Bone marrow (tissue), 2 donors: ENCODE results near the gene SLC41A2.
"Not testable (repeated sequence)": the region's sequence is repeated elsewhere in the genome, so short reads cannot be mapped to it uniquely, and the experiment has no call there.

Source experiments
- DNase-seq, 2 donors: peaks; one replicate each; lab custom pipeline; 2025; lab: John Stamatoyannopoulos, UW

SLC41A2 gene

DNA sequence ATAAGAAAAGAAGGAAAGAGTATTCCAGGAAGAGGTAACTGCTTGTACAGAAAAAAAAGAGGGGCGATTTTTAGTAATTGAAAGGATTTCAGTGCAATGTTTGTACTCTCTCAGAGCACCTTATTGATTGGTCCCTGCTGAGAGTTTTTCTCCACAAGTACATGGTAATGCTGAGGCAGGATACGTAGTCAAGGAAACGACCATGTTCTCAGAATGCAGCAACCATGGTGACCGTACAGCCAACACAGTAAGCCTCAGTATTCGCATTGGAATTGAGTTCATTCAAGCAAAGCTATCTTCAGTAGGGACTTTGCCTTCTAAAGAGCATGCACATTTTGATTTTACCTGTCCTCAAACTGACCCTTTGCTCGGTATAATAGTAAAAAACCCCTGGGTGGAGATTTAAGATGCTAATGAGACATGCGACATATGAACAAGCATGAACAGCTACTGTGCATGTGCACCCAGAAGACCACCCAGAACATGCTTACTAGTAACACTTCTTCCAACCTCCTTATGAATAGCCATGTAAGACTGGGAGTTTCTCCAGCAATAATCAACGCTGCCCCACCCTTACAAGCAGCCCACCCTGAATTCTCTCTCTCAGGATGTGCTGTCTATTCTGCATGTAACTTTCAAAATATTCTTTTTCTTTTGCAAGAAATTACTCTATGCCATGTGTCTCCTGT is 6.2 kb upstream of the SLC41A2 start:
- DNase-seq: no peak

DNA sequence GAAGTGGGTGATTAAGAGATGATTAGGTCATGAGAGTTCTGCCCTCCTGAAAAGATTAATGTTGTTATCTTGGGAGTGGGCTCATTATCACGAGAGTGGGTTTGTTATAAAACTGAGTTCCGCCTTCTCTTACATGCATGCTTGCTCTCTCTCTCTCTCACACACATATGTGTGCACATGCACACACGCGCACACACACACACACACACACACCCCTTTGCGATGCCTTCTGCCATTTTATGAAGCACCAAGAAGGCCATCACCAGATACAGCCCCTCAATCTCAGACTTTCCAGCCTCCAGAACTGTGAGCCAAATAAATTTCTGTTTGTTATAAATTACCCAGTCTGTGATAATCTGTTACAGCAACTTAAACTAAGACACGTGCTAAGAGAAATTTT is 5.7 kb upstream of the SLC41A2 start:
- no peak for DNase-seq

- no peak for DNase-seq
These were observed 2.4 kb upstream of the SLC41A2 start for GRCh38 chr12:104960464-104960863.

DNA sequence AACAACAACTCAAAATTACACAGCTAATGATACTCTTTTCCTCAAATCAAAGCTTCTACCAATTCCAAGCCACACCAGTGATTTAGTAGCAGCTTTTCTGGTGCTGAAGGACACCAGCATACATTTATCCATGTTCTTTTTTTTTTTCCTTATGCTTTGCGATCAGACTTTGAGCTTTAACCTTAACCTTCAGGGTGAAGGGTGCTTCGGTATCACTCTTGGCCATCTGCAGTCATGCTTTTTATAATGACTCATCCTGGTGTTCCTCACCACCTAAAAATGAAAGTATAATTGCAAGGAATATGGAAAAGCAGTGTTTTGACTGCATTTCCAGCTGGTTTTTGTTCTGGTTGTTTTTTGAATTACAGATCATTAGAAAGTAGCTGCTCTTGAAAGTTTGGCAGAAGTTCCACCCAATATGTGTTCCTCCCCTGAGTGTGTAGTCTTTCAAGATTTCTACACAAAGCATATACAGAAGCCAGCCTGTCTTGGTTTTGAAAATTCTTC is 1.3 kb upstream of the SLC41A2 start:
- no peak for DNase-seq

GRCh38 chr12:104958805-104959334 is 780 bp upstream of the SLC41A2 start:
- DNase-seq: no peak

DNA sequence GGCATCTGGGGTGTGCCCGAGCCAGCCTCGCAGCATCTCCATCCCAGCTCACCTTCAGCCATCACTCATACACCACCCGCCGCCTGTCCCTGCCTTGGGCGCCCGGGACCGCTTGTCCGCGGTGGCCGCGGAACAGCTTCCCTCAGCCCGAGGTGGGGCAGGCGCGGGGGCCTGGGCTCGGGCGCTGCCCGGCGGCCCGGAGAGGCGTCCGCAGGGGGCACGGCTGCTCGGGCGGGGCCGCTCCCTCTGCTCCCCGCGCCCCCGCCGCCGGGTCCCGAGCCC is 430 bp downstream of the SLC41A2 start:
- no peak for DNase-seq

DNA sequence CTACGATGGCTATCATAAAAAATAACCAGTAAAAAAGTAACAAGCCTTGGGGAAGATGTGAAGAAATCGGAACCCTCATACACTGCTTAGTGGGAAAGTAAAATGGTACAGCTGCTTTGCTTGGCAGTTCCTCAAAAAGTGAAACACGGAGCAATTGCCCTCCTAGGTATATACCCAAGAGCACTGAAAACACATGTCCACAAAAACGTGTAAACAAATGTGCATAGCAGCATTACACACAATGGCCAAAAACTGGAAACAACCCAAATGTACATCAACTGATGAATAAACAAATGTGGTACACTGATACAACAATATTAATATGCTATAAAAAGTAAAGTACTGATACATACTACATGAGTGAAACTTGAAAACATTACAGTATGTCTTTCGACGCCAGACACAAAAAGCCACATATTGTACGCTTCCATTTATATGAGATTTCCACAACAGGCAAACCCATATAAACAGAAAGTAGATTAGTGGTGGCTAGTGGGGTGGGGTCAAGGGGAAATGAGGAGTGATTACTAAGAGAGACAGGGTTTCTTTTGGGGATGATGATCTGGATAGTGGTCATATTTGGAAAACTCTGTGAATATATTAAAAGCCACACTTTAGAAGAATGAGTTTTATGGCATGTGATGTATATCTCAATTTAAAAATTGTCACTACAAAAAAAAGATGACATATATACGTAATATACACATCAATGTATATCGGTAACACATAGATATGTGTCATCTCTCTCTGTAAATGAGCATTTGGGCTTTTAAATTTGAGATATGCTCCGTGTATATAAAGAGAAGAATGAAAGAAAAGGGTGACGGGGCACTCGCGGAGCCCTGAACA is 996 bp downstream of the SLC41A2 start:
- no peak for DNase-seq

DNA sequence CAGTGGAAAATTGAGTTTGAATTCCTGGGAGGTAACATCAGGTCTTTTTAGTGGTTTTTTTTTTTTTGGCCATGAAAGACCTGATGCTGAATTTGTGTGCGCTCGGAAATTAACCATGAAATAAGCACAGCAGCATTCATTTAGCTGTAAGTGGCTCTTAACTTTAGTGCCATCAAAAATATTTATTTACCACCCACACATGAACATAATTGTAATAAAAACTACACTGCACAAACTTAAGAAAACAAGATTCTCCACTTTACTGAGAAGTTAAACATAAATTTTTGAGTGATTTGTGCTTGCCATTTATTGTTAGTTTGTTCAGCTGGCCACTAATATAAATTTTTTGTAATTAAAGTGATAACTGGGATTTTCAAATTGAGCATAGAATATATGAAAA is 2.4 kb downstream of the SLC41A2 start:
- no peak for DNase-seq

GRCh38 chr12:104953323-104953722 is 4.8 kb downstream of the SLC41A2 start:
- DNase-seq: no peak

DNA sequence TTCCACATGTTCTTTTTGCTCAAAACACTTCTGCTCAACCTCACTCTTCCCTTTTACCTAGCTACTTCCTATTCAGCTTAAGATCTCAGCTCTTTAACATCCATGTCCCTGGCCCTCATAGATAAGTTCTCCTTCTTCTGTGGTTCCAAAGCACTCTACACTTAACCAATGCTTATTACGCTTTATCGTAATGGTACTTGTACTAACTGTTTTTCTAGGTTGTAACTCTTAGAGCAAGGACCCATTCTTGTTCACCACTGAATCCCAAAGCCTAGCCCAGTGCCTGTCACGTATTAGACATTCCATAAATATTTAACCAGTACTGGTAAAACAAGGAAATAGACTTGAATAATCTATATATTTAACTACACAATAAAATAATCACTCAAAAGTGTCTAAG is 5.3 kb downstream of the SLC41A2 start:
- no peak for DNase-seq

- no peak for DNase-seq
These were observed 6.2 kb downstream of the SLC41A2 start for GRCh38 chr12:104951759-104952509.

GRCh38 chr12:104948716-104949115 is 9.4 kb downstream of the SLC41A2 start:
- DNase-seq: not testable (repeated sequence)

- DNase-seq: no peak
These were observed 13.8 kb downstream of the SLC41A2 start for GRCh38 chr12:104944252-104944651.

DNA sequence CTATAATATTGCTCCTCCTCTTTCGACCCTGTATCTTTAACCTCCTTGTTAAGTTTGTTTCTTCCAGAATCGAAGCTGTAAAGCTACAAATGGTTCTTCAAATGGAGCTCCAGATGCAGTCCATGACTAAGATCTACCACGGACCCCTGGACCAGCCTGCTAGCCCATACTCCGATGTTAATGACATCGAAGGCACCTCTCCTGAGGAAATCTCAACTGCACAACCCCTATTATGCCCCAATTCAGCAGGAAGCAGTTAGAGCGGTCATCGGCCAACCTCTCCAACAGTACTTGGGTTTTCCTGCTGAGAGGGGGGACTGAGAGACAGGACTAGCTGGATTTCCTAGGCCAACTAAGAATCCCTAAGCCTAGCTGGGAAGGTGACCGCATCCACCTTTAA is 14.7 kb downstream of the SLC41A2 start:
- DNase-seq: not testable (repeated sequence)

DNA sequence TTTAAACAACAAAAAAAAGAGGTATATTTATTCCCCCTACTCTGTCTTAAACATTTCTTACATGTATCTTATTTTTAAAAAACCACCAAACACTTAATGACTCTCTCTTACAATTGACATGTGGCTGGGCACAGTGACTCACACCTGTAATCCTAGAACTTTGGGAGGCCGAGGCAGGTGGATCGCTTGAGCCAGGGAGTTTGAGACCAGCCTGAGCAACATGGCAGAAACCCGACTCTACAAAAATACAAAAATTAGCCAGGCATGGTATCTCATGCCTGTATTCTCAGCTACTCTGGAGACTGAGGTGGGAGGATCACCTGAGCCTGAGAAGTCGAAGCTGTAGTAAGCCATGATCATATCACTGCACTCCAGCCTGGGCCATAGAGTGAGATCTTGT is 16.0 kb downstream of the SLC41A2 start:
- DNase-seq: no peak

DNA sequence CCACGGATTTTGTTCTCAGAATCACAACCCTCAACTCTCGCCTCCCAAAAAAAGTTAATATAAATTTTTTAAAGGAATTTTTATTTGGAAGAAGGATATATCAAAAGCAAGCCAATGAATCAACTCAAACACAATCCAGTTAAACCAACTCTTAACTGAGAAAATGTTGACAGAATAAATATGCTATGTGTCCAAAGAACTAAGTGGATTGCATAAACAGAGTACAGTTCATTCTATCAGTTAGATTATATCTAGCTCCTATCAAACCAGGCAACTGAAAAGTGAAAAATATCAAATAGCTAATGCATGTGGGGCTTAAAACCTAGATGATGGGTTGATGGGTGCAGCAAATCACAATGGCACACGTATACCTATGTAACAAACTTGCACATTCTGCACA is 16.6 kb downstream of the SLC41A2 start:
- no peak for DNase-seq

- no peak for DNase-seq
These were observed 19.0 kb downstream of the SLC41A2 start for GRCh38 chr12:104939089-104939488.

DNA sequence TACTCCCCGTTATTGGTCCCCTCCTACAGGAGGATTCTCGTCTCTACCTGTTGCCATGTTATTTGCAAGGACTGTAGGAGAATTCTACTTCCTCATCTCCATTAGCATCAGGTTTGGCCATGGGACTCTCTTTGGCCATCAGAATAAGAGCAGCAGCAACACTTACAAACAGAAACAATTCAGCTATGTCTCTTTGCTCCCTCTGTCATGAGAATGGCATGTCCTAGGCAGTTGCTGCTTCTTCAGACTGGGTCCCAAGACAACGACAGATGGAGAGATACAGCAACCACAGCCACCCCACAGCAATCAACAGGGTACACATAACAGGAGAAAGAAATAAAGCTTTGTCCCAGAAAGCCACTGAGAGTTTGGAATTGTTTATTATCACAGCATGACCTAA is 19.7 kb downstream of the SLC41A2 start:
- DNase-seq: no peak

DNA sequence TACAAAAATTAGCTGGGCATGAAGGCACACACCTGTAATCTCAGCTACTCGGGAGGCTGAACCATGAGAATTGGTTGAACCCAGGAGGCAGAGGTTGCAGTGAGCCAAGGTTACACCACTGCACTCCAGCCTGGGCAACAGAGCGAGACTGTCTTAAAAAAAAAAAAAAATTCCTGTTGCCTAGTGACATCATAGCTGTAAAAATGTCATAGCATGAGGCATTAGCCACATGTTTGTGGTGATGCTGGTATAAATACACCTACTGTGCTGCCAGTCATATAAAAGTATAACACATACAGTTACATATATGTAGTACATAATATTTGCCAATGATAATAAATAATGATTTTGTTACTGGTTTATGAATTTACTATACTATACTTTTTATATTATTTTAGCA is 22.2 kb downstream of the SLC41A2 start:
- DNase-seq: no peak

DNA sequence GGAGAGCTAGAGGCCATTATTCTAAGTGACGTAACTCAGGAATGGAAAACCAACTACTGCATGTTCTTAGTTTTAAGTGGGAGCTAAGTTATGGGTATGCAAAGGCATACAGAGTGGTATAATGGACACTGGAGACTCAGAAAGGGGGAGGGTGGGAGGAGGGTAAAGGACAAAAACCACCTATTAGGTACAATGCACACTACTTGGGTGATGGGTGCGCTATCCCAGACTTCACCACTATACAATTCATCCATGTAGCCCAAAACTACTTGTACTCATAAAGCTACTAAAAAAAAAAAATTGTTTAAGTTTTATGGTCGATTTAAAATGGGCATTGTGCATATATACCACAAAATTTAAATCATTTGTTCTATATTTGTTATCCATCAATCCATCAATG is 24.3 kb downstream of the SLC41A2 start:
- DNase-seq: no peak

DNA sequence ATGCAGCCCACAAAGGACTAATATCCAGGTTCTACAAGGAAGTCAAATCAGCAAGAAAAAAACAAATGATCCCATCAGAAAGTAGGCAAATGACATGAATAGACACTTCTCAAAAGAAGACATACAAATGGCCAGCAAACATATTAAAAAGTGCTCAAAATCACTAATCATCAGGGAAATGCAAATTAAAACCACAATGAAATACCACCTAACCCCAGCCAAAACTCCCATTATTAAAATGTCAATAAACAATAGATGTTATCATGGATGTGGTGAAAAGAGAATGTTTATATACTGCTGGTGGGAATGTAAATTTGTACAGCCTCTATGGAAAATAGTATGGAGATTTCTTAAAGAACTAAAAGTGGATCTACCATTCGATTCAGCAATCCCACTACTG is 25.0 kb downstream of the SLC41A2 start:
- no peak for DNase-seq
